Measurements from ENCODE around the gene RNF222. TPM values are rescaled to one million over a fixed set of nuclear protein-coding genes. Genes with fewer than 3 reads are reported as not detected.

Gene RNF222
- polyA plus RNA-seq, 2 of the 4 experiments (the other 2 are of a cell fraction), result not detected

- ChIA-PET CTCF (interaction anchor here (0.6 to 5.5 kb wide), 5 partner anchors 11 to 331 kb away, joined by 3 to 40 read pairs (median 3); no protein-coding TSS in a partner anchor), POLR2A (no interaction called here)
- TF ChIP-seq ESRRA (IDR thresholded peaks at IDR 0.05; ENCODE audit: borderline replicate concordance, low read length) (no peak), USF2 (IDR thresholded peaks at IDR 0.05) (no peak), ZSCAN20 (CRISPR knock-in tag; IDR thresholded peaks at IDR 0.05) (no peak), MAFK (IDR thresholded peaks at IDR 0.05; ENCODE audit: partially characterized antibody) (peak; percentile 99)
- DNase-seq (ENCODE audit: low read depth in 1 of 2, low spot score in 1 of 2) (peak in 1 of 2 experiments; percentile 27), ATAC-seq (peak; percentile 44 to 47; a peak in 3 of 6 replicates), FAIRE-seq (peak; percentile 13)
- H3K4me1 ChIP-seq, result peaks cover 43% of the 10 kb centered on the region
- no peak overlapping the region for H3K4me2 ChIP-seq
- no peak overlapping the region for H3K27ac ChIP-seq
- WGBS (ENCODE audit: missing lambda C conversion rate), result 28% methylated on average over 3 of the region's 3 CpGs
- no peak overlapping the region for H3K4me3 ChIP-seq
- H3K9me3 ChIP-seq, result no peaks in the 10 kb centered on the region
These were observed 23.9 kb upstream of the RNF222 start for GRCh38 chr17:8421571-8421970.

GRCh38 chr17:8420041-8420934 is 22.7 kb upstream of the RNF222 start:
- POLR2A ChIA-PET, result interaction anchor here (0.5 to 1.7 kb wide), 4 partner anchors 15 to 210 kb away, joined by 3 to 21 read pairs (median 6); partner anchors contain the start of genes CTC1, MYH10 and NDEL1
- peak overlapping the region in 1 of 2 experiments; percentile 5; a peak in 2 of 6 replicates for H3K27ac ChIP-seq

GRCh38 chr17:8419305-8419704 is 21.7 kb upstream of the RNF222 start:
- DNase-seq (ENCODE audit: low read depth in 1 of 2, low spot score in 1 of 2), result no peak
- H3K4me2 ChIP-seq, result no peak overlapping the region; the same call in 1 of the 3 replicates
- ChIA-PET POLR2A (no interaction called here), CTCF (interaction anchor here (0.8 to 5.5 kb wide), 7 partner anchors 9 to 362 kb away, joined by 3 to 40 read pairs (median 4); partner anchors contain the start of gene NDEL1)
- H3K9me3 ChIP-seq, result no peaks in the 10 kb centered on the region
- no peak overlapping the region for H3K4me3 ChIP-seq
- peaks cover 43% of the 10 kb centered on the region for H3K4me1 ChIP-seq
- no peak overlapping the region for H3K27ac ChIP-seq
- 51% methylated on average over 1 of the region's 1 CpG for WGBS (ENCODE audit: missing lambda C conversion rate)
- no peak for ATAC-seq
- FAIRE-seq, result peak; percentile 28
- TF ChIP-seq, protein P1, sequence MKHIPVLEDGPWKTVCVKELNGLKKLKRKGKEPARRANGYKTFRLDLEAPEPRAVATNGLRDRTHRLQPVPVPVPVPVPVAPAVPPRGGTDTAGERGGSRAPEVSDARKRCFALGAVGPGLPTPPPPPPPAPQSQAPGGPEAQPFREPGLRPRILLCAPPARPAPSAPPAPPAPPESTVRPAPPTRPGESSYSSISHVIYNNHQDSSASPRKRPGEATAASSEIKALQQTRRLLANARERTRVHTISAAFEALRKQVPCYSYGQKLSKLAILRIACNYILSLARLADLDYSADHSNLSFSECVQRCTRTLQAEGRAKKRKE (CRISPR knock-in tag; IDR thresholded peaks at IDR 0.05; ENCODE audit: low read depth), result no peak
- TF ChIP-seq MYC (IDR thresholded peaks at IDR 0.05; ENCODE audit: borderline replicate concordance, low read length), result no peak
- TF ChIP-seq CEBPB (IDR thresholded peaks at IDR 0.05), result no peak
- TF ChIP-seq JUNB (IDR thresholded peaks at IDR 0.05), result no peak
- TF ChIP-seq PBX3 (IDR thresholded peaks at IDR 0.05), result no peak
- TF ChIP-seq, protein P2, sequence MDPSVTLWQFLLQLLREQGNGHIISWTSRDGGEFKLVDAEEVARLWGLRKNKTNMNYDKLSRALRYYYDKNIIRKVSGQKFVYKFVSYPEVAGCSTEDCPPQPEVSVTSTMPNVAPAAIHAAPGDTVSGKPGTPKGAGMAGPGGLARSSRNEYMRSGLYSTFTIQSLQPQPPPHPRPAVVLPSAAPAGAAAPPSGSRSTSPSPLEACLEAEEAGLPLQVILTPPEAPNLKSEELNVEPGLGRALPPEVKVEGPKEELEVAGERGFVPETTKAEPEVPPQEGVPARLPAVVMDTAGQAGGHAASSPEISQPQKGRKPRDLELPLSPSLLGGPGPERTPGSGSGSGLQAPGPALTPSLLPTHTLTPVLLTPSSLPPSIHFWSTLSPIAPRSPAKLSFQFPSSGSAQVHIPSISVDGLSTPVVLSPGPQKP (IDR thresholded peaks at IDR 0.05; ENCODE audit: low read depth, low read length), result no peak
- TF ChIP-seq NFE2L2 (conservative IDR thresholded peaks at IDR 0.05; ENCODE audit: low read length), result no peak
- TF ChIP-seq CBX8 (IDR thresholded peaks at IDR 0.05), result no peak
- no peak for TF ChIP-seq ZSCAN20 (CRISPR knock-in tag; IDR thresholded peaks at IDR 0.05)
- TF ChIP-seq, protein P3, sequence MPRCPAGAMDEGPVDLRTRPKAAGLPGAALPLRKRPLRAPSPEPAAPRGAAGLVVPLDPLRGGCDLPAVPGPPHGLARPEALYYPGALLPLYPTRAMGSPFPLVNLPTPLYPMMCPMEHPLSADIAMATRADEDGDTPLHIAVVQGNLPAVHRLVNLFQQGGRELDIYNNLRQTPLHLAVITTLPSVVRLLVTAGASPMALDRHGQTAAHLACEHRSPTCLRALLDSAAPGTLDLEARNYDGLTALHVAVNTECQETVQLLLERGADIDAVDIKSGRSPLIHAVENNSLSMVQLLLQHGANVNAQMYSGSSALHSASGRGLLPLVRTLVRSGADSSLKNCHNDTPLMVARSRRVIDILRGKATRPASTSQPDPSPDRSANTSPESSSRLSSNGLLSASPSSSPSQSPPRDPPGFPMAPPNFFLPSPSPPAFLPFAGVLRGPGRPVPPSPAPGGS (IDR thresholded peaks at IDR 0.05), result no peak
- no peak for TF ChIP-seq ZNF302 (CRISPR knock-in tag; IDR thresholded peaks at IDR 0.05)
- TF ChIP-seq JUN (IDR thresholded peaks at IDR 0.05), result no peak
- TF ChIP-seq EP300 (IDR thresholded peaks at IDR 0.05), result no peak
- no peak for TF ChIP-seq NR3C1 (IDR thresholded peaks at IDR 0.05)
- no peak for TF ChIP-seq RARB (CRISPR knock-in tag; IDR thresholded peaks at IDR 0.05)
- TF ChIP-seq HDAC2 (IDR thresholded peaks at IDR 0.05), result no peak

More at GRCh38 chr17:8420041-8420934, 22.7 kb upstream of the RNF222 start:
- WGBS (ENCODE audit: missing lambda C conversion rate), result 19% methylated on average over 5 of the region's 5 CpGs
- Histone ChIP-seq H3K4me1 (peaks cover 43% of the 10 kb centered on the region), H3K4me2 (peak overlapping the region; percentile 72), H3K9me3 (no peaks in the 10 kb centered on the region), H3K4me3 (no peak overlapping the region)
- peak; percentile 79 to 81 for ATAC-seq
- no peak for FAIRE-seq
- peak in 1 of 2 experiments; percentile 43; a peak in 1 of 5 replicates for TF ChIP-seq EP300 (IDR thresholded peaks at IDR 0.05)
- TF ChIP-seq JUN (IDR thresholded peaks at IDR 0.05), result peak; percentile 56 to 73; a peak in 4 of 5 replicates
- TF ChIP-seq ESRRA (IDR thresholded peaks at IDR 0.05; ENCODE audit: borderline replicate concordance, low read length), result peak; percentile 81; the same call in 1 of the 2 replicates
- no peak for TF ChIP-seq RAD21 (conservative IDR thresholded peaks at IDR 0.05 in 1 of 2, IDR thresholded peaks at IDR 0.05 in 1 of 2)
- no peak for TF ChIP-seq ZNF302 (CRISPR knock-in tag; IDR thresholded peaks at IDR 0.05)
- no peak for TF ChIP-seq MYC (IDR thresholded peaks at IDR 0.05; ENCODE audit: borderline replicate concordance, low read length)
- TF ChIP-seq GATA3 (IDR thresholded peaks at IDR 0.05; ENCODE audit: borderline replicate concordance), result peak; percentile 48; the same call in 1 of the 2 replicates
- TF ChIP-seq FOSL2 (IDR thresholded peaks at IDR 0.05), result no peak
- peak; percentile 37 for TF ChIP-seq FOSL2 (CRISPR knock-in tag; IDR thresholded peaks at IDR 0.05)
- TF ChIP-seq, protein P3 (IDR thresholded peaks at IDR 0.05), result 0 out of 3 replicates have a peak, but pooled peaks have one; percentile 45
- TF ChIP-seq, protein P4, sequence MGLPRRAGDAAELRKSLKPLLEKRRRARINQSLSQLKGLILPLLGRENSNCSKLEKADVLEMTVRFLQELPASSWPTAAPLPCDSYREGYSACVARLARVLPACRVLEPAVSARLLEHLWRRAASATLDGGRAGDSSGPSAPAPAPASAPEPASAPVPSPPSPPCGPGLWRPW (IDR thresholded peaks at IDR 0.05), result peak; percentile 48; the same call in 1 of the 2 replicates
- no peak for TF ChIP-seq MAZ (IDR thresholded peaks at IDR 0.05; ENCODE audit: borderline replicate concordance, low read depth, low read length)
- TF ChIP-seq CEBPB (IDR thresholded peaks at IDR 0.05), result peak; percentile 83 to 84; a peak in 3 of 4 replicates
- DNase-seq (ENCODE audit: low read depth in 1 of 2, low spot score in 1 of 2), result peak in 1 of 2 experiments; percentile 85
- CTCF ChIA-PET, result interaction anchor here (0.8 to 5.5 kb wide), 9 partner anchors 10 to 361 kb away, joined by 3 to 40 read pairs (median 4); partner anchors contain the start of gene NDEL1
